ENCODE results near the gene HNRNPA2B1.

The HNRNPA2B1 gene

GRCh38 chr7:26197153-26198115, 3.1 kb downstream of the HNRNPA2B1 start:
- DNase-seq: no peak

- DNase-seq: no peak
These were observed 4.5 kb downstream of the HNRNPA2B1 start for GRCh38 chr7:26195867-26196657.

- no peak for DNase-seq
These were observed 5.4 kb downstream of the HNRNPA2B1 start for GRCh38 chr7:26195182-26195581.

- peak; percentile 30 for DNase-seq
These were observed 5.8 kb downstream of the HNRNPA2B1 start for GRCh38 chr7:26194764-26195163.

GRCh38 chr7:26193432-26194207, 6.9 kb downstream of the HNRNPA2B1 start:
- DNase-seq: peak; percentile 26

- DNase-seq: no peak
These were observed 8.0 kb downstream of the HNRNPA2B1 start for GRCh38 chr7:26192485-26193087.

GRCh38 chr7:26191974-26192479, 8.5 kb downstream of the HNRNPA2B1 start:
- DNase-seq: no peak

- no peak for DNase-seq
These were observed 9.1 kb downstream of the HNRNPA2B1 start for GRCh38 chr7:26191233-26191973.

- DNase-seq: peak; percentile 28
These were observed 10.1 kb downstream of the HNRNPA2B1 start for GRCh38 chr7:26190417-26190869.

DNA sequence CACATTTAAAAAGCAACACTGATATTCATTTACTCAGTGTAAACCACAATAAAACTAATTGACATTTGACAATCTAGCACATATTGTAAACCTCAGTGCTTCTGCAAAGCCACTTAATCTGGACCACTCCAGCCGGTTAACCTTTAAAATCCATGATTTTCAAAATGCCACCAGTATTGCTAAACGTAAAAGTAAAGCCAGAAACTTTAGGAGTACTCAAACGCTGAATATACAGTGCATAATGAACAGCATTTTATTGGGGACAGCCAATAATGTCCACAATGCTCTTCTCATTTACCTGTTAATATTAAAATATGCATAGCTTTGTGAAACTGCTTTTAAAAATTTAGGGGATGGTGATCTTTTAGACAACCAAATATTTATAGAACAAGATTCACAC, 10.8 kb downstream of the HNRNPA2B1 start:
- DNase-seq: peak; percentile 32

DNA sequence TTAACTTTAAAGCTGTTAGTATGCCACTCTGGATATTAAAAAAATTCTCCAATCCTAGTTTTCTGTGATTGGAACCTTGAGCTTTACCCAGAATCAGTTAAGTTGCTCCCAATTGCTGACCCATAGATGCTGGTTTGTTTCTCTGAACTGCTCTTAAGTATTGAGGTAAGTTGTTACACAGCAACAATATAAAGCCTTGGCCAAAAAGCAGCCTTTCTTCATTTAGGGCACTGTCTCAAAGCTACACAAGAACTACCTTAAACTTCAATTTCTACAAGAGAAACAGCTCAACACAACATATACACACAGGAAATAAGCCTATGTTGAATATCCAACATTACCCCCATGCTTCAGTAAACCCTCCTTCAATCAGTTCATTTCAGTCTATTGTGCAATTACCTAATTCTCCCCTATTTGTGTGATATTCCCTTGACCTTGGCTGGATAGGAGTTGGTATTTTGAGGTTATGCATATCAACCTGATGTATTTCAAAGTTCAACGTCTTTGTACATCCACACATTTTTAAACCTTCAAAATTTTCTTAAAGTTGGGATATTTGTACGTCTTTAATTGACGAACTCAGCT, 11.5 kb downstream of the HNRNPA2B1 start:
- DNase-seq: peak; percentile 41

GRCh38 chr7:26188206-26188956, 12.2 kb downstream of the HNRNPA2B1 start:
- no peak for DNase-seq

GRCh38 chr7:26187380-26188205, 13.0 kb downstream of the HNRNPA2B1 start:
- peak; percentile 55 for DNase-seq

DNA sequence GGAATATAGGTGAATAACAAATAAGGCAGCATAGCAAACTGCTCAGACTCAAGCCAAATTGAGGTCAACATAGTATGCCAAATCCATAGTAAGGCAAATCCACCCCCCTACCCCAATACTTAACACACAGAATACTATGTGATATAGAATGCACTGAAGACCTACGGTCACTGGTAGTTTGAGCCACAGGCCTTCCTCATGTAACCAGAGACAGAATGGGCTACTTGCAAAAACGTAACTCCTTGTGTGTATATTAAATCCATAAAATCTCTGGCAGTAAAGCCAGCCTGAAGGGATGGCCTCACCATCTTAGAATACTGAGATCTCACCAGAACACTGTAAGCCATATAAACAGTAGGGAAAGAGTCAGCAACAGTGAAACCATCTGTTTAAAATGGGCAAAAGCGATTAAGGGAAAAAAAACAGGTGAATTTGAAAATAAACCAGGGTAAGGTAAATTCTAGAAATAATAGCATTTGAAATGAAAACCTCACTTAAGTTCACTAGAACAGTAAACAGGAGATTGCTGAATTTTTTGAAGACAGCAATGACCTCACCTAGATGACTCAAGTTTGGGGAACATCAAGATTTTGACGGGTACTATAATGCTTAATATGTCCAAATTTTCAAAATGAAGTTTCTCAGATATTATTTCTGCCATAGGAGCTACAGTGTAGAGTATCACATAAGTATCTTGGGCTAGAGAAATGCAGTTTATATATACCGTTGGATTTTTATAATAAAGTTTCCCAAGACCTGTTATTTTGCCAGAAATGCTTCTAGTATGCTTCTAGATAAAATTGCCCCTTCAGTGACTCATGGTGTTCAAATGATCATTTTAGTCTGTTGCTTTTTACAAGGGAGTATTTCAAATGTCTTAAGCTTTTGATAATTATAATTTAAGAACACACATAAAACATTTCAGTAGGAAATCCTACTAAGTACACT, 13.9 kb downstream of the HNRNPA2B1 start:
- DNase-seq: peak; percentile 32

DNA sequence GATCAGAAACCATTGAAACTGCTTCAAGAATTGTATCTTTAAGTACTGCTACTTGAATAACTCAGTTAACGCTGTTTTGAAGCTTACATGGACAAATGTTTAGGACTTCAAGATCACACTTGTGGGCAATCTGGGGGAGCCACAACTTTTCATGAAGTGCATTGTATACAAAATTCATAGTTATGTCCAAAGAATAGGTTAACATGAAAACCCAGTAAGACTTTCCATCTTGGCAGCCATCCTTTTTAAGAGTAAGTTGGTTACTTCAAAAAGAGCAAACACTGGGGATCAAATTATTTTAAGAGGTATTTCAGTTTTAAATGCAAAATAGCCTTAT, 14.7 kb downstream of the HNRNPA2B1 start:
- DNase-seq: no peak

GRCh38 chr7:26185131-26185843, 15.3 kb downstream of the HNRNPA2B1 start:
- DNase-seq: peak; percentile 63

GRCh38 chr7:26184281-26185101, 16.1 kb downstream of the HNRNPA2B1 start:
- peak; percentile 45 for DNase-seq
